Stimulated activated CD4-positive, alpha-beta T cell treated with anti-CD3 and anti-CD28 coated beads, TNF-alpha, amount 100 ng/mL, for 4 hours (primary cell): Measurements from ENCODE around the gene ARHGAP19.

ENCODE experiments used
- DNase-seq, 3 experiments: peaks; one replicate each; pipeline ENCODE4 v3.0.0-alpha.2; 2020; ENCODE audit warnings: low read depth in 3 of 3

Gene ARHGAP19

DNA sequence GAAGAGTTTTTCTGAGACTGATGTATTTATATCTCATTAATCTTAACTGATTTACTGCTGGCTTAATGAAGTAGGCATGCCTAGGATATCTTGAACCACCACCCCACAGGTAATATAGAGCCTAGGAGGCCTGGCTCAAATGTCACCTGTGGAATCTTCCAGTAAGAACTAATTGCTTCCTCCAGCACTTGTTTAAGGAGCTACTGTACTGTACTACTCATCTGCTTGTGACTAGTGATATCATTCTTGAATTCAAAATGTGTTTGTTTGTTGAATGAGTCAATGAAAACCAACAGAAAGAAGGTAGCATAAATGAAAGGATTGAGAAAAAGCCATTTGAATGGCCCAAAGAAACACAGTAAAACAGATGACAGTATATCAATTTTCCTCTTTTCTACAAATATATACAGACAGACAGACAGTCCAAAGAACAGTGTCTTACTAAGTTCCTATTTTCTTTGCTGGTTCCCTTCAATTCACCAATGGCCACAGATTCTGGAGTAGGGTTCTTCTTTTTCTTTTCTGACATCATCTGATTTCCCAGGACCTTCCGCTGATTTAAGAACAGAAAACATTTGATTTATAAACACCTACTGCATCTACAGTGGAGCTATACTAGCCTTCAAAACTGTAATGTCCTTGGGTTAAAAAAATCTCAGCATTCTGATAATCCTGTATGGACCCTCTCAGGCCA lies 63.0 kb downstream of the ARHGAP19 start:
- no peak for DNase-seq

DNA sequence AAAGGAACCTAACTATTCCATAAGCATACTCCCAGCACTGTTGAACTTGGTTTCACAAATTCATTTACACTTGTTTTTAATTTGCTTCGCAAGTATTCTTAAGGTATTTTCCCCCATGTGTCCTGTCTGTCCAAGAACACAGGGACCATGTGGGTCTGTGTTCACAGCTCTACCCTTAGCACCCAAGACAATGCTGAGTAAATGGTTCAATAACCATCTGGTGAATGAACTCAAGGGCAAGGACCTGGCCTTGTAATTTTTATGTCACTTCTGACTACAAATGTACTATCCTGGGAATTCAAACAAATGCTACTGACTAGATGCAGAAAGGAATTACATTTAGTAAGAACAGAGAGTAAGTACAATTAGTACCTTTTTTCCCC lies 63.7 kb downstream of the ARHGAP19 start:
- no peak for DNase-seq

DNA sequence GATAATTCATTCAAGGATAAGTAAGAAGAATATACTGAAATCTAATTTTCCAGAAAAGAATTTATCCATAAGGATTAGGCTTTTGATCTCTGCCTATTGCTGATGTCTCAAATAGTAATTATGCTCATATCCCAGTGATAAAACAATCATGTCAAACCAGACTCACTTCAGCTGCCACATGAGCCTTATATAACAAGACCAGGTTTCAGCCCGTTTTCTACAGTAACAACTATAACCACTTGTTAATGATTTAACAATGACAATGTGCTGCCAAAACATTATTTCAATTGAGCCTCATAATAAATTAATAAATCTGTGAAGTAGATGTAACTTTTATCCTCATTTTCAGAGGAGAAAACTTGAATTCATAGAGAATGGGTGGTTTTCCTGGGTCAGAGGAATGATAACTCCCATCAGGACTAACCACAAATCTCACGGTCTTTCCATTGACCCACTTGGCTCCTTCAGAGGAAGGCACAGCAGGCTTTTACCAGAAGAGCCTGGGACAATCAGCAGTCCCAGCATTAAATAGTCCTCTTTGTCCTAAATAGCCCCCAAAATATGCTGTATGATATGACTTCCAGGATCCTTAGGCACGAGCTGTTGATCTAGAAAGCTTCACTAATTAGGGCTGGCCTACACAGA lies 64.2 kb downstream of the ARHGAP19 start:
- DNase-seq: no peak

DNA sequence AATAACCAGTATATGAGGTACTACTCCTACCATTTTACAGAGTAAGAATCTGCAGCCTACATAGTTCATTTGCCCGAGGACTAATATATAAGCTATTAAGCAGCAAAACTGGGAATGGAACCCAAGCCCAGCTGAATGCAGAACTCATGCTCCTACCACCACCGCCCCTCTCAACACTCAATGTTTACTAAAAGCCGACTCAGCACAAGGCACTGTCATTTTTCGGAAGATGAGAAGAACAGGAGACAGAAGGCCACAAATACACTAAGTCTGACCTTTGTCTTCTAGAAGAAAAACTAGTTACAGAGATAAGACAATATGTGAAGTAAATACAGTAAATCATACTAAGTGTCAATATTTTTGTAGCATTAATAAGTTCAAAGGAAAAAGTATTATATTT lies 66.0 kb downstream of the ARHGAP19 start:
- no peak for DNase-seq

DNA sequence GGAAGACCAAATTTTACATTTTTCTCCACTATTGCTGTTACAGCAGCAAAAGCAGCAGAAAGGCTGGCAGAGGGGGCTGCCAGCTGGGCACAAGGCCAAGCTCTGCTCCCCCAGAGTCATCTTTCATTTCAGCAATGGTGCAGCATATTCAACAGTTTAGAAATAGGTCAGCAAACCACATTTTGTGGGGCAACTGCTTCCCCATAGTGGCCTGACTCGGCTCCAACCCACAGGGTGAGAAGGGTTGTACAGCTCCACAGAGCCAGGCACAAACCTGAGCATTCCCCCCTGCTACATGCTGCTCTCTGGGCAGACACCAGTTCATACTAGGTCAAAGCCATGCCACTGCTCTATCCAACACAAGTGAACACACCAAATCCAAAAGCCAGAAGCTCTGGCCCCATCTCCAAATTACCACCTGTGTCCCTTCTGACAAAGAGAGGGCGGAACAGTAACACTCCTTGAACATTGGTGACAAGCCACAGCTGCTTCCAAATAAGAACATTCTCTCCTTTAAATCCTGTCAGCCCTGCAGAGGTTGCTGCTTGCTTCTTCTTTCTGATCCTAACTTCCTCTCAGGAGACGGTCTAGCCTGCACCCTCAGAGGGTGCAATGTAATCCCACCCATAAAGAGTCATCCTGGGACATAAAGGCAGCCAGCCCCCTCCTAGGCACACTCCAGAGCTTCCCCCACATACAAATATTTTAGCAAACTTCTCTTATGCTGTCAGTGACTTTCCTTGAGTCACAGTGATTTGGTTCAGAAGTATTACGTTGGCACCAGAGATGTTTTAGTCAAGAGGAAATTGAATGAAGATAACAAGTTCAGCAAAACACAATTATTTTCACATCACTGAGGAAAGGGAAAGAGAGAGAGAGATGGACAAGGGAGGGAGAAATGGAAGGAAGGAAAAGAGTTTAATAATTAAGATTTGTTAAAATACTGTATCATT lies 67.7 kb downstream of the ARHGAP19 start:
- DNase-seq: no peak

DNA sequence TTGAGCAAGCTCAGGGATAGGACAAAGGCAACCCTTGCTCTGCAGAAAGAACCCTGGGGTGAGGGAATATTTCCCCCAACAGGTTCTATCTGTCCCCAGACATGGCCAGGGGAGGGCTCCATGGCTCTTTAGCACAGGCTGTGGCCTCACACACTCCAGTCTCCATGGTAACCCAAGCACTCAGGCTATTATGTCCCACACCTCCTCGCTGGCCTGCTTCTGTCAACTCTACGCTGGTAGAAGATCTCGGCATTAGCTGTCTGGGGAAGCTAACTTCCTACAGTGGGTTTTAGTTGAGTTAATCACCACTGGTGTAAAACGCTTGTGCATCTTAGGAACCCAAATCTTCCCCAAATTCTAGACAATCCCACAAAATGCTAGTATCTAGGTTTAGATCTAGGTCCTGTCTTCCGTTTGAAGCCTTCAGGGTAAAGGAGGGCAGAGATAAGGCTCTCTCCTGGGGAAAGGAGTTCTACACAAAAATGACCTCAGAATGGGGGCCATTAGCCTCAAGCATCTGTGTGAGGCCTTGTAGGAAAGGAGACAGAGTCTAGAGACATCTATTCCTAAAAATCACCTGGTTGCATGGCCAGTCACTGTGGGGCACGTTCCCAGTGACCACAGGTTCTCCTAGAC lies 70.0 kb downstream of the ARHGAP19 start:
- DNase-seq: no peak

DNA sequence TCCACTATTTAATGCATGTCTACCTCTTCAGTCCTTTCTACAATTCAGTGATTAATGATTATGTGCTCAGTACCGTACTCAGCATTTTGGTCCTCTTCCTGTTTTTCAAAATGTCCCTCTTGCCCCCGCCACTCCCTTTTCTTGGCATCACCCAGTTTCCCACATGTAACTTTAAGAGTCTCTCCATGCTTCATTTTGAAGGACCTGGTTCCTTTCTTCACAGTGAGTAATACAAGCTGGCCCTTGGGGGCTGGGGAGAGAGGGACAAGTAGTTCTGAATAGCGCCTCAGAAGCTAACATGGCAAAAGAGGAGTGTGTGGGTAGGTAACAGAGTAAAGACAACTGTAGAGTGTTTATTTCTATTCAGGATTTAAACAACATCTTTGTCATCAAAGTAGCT lies 72.1 kb downstream of the ARHGAP19 start:
- DNase-seq: no peak

DNA sequence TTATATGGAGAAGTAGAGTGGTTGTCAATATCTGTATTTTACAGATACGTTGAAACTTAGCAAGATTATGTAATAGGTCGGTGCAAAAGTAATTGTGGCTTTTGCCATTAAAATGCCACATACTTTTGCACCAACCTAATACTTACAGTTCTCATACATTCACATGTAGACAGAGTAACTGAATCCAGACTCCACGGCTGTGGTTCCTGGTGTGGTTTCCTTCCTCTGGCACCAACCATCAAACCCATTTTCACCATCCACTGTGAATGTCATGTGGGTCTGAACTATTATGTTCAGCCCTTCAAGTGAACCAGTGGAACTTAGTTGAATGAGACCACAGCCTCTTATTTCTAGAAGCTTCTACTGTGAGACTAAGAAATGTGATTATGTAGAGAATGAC lies 75.1 kb downstream of the ARHGAP19 start:
- DNase-seq: no peak

DNA sequence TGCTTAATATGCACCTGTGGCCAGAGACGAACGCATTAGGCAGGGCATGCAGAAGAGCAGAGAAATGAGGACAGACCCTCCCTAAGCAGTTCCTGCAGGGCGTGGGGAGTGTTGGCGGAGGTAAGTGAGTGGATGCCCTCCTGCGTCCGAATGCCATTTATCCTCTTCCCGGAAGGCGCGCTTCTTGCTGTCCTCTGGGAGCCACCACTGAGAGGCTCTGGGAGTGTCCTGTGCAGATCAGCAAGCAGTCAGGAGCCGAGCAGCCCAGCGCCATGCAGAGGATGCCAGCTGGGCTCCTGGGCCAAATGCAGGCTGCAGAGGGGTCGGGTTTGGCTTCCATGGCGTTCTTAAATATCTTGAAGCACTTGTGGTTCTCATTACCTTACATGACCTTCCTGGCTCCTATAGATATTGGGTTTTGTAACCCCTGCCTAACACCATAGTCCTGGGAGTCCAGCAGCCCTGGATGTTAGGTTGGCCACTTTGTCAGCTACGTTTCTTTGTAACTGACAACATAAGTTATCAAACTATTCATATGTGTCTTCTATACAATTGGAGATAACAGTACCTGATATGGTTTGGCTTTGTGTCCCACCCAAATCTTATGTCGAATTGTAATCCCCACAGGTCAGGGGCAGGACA lies 76.7 kb downstream of the ARHGAP19 start:
- no peak for DNase-seq

DNA sequence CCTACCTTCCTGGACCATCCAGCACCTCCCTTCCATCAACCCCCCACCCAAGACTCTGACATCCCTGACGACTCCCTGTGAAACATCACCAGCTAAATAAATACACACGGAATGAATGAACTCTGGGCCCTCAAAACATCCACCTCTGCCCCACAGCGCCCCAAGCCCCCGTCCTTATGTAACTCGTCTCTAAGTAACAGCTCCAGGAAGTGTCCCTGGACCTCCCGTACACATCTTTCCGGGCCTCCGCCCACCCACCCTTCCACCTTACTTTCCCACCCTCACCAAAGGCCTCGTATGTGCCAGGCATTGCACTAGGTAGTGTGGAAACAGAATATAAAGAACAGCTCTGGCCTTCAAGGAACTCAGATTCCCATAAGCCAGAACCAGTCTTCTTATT lies 79.0 kb downstream of the ARHGAP19 start:
- DNase-seq: no peak

DNA sequence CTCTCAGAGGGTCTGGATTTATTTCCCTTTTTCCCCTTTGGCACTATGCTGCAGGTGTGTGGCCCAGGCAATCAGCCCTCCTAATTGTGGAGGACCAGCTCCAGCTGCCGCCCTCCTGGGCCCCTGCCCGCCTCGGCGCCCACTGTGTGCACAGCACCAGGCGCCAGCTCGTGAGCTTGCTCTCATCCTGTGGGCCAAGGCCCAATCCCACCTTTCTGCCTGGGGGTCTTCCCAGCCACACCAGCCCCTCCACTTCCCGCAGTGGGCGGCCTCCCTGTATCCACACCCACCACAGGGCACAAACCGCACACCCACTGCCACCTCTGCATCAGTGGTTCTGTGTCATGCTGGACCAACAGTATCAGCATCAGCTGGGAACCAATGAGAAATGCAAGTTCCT lies 81.2 kb downstream of the ARHGAP19 start:
- DNase-seq: no peak

DNA sequence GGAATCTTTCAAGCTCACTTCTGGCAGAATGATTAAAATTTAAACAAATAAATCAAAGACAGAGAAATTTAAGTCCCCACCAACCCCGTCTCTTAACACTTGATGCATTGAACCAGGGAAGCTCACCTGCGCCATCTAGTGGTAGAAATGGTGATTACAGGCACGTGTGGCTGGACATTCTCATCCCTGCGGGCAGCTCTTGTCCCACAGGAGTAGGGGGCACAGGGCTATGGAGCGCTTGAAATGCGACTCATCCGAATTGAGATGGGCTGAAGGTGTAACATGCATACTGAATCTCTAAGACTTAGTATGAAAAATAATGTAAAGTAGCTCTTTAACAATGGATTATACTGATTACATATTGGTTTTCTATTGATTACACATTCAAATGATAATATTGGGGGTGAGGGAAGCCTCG lies 81.9 kb downstream of the ARHGAP19 start:
- DNase-seq: peak; percentile 33 to 49 (median 37)

DNA sequence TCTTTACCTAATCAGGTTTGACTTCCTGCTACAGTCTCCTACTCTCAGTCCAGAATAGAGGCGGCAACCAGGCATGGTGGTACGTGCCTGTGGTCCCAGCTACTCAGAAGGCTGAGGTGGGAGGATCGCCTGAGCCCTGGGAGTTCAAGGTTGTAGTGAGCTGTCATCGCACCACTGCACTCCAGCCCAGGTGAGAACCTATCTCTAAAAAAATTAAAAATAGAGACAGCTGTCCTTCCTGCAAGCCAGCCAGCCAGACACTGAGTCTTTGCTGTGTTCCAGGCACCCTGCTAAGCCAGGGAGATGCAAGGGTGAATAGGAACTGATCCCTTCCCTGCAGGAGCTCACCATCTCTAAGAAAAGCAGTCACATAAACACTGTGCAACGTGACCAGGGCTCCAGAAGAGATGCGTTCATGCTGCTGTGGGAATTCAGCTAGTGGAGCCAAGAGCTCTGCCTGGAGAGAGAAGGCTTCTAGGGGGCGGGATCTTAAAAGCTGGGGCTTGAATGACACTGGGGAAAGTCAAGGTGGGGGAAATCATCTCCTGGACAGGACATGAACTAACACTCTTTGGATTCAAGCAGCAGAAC lies 84.6 kb downstream of the ARHGAP19 start:
- no peak for DNase-seq

DNA sequence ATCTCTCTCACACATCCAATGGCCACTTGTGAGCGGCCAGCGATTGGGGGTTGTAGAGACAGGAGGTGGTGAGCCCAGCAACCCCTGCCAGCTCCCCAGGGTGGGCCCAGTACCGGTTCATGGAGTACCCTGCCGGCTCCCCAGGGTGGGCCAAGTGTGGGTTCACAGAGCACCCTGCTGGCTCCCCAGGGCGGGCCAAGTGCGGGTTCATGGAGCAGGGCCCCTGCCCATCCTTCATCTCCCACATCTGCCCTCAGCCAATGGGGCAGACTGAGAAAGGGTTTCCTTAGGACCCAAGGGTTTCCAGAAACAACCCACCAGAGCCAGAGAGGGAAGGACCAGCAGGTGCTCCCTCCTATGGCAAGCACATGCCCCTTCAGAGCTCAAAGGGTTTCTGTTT lies 85.3 kb downstream of the ARHGAP19 start:
- no peak for DNase-seq

DNA sequence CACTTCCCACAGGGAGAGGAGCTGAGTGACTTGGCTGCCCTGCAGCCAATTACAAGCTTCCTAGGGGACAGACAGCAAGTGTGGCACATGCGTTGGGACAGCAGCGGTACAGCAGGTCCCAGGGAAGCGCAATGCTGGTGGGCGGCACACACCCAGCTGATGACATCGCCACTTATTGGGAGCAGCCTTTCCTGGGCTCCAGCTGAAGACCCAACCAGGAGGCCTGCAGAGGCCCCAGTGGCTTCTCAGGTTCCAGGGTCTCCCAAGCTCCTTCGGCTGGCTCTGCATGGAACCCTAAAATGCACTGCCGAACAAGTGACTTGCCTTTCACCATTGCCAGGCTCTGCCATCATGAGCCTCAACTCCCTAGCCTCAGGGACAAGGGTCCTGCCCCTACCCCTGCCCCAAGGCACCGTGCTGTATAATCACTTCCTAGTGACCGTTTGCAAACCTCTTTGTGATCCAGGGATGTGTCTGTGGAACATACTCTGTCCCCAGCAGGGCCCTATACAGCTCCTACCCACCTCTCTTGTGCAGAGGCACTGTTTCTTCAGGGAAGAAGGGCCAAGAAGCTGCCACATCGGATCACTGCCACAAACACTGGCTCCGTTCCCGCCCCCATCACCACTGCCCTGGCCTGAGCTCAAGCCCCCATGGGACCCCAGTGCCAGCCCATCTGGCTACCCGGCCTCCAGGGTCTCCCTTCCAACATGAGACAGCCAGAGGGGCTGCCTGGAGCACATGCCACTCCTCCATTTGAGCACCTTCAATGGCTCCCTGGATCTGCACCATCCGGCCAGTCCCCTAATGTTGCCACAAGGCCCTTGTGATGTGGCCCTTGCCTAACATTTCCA lies 87.4 kb downstream of the ARHGAP19 start:
- DNase-seq: no peak

DNA sequence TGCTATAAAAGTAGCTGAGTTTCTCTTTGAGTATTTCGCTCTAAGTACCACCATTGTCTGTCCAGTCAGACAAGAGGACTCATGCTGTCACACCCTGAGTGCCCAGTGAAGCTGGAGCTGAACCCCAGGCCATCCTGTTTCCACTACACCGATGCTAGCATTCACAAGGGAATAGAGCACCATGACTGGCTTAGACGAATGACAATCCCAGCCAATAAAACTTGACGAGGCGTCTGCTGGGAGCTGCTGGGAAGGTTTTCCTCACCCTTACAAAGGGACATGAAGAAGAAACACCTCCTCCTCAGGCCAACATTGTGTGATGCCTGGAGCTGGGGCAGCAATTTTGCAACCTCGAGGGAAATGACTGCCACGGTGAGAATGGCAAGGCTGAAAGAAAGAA lies 89.2 kb downstream of the ARHGAP19 start:
- DNase-seq: no peak

DNA sequence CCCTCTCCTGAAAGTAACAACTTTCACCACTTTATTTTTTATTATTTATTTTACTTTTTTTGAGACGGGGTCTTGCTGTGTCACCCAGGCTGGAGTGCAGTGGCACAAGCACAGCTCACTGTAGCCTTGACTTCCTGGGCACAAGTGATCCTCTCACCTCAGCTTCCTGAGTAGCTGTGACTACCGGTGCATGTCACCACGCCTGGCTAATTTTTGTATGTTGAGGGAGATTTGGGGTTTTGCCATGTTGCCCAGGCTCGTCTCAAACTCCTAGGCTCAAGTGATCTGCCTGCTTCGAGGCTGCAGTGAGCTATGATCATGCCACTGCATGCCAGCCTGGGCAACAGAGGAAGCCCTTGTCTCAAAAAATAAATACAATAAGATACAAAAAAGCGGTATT lies 91.8 kb downstream of the ARHGAP19 start:
- DNase-seq: no peak

DNA sequence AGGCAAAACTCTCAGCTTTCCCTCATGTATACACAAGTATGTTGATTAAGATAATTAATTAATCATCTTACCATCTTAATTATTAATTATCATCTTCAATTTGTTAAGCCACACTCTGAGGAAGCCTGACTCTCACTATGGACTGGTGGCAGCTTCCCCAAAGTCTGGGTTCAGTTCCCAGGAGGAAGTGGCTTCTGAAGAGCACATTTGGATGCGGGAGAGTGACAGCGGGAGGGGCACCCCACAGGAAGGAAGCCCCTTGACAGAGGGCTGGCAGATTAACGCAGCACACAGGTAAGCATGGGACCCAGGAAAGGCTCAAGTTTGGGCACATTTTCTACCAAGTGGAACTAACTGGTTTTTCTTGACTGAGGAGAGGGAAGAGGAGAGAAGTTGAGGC lies 93.3 kb downstream of the ARHGAP19 start:
- no peak for DNase-seq

DNA sequence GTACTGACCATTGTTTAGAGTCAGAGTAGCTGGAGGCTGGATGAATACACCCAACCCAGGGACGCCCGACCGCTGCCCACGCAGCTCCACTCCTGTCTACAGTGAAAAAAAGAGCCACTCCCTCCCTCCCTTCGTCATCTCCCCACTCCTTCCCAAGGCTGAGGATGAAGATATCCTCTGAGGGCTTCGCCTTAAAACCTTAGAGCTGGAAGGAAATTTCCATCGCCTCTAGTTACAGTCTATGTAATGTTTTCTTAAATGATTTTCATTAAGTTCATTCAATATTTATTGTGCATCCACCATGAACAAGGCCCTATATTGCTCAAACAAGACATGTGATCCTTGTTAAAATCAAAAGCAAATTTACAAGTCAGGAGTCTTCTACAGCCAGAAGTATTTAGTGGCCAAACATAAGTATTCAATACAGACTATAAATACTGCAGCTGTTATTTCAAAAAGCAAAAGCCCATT lies 95.4 kb downstream of the ARHGAP19 start:
- no peak for DNase-seq
